ENCODE results near the gene MSI1. TPM values are rescaled to one million over a fixed set of nuclear protein-coding genes. Genes with fewer than 3 reads are reported as not detected.

The MSI1 gene
- total RNA-seq, 1 experiment from 2014 or later: 4.1 TPM

DNA sequence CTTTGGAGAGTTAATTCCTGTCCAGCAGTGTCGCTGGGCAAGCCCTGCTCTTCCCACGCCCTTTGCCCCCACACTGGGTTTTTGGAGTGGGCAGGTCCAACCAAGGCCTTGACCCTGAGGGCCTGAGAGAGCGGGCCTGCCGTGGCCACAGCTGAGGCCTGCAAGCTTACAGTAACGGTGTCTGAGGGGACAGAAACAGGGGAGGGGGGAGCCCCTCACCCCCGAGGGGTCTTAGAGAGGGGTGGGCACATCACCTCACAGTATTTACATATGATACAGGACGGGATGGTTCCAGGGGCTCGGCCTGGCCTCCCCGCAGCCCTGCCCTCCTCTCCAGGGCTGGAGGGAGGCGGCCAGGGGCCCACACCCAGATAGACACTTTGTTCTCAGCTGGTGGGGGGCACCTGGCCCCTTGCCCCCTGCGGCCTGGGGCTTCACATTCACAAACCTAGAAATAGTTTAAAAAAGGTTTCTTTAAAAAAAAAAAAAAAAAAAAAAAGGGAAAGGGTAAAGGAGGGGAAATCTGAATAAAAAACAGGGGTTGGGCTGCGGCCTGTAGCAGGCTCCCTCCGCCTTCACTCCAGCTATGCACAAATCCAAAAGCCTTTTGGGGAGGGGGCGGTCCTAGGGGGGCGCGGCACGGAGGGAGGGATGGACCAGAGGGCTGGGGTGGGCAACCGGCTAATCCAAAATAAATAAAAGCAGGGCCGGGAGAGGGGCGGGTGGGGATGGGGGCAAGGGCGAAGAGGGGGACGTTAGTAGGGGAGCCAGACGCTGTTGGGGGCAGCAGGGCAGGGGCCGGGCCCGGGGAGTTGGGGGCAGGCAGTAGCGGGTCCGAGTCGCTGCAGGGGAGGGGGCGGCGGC, 26.6 kb downstream of the MSI1 start:
- ATAC-seq (no peak), DNase-seq (ENCODE audit: low read depth, low spot score) (no peak)
- Histone ChIP-seq H3K36me3 (ENCODE audit: control insufficient read depth, insufficient read depth, low read length) (no peaks in the 10 kb centered on the region), H3K27me3 (ENCODE audit: control insufficient read depth, insufficient read depth, low read length) (no peaks in the 10 kb centered on the region), H3K4me3 (ENCODE audit: low read depth in 2 of 2, low read length in 2 of 2) (no peak overlapping the region), H3K4me1 (ENCODE audit: control insufficient read depth, insufficient read depth, low read length) (no peaks in the 10 kb centered on the region), H3K9me3 (ENCODE audit: control insufficient read depth, insufficient read depth, low read depth, low read length) (no peaks in the 10 kb centered on the region), H3K27ac (ENCODE audit: low read length) (no peak overlapping the region)
- no TSS peak for BruUV-seq (replicated peaks)
- in situ Hi-C loops (cut with HindIII; ENCODE audit: low pct_unique_long_range_greater_than_20kb, low sequenced_read_pairs) (no loop called here), intact Hi-C loops (cut with micrococcal nuclease; ENCODE audit: unreplicated experiment) (no loop called here)
- TF ChIP-seq, protein P1, sequence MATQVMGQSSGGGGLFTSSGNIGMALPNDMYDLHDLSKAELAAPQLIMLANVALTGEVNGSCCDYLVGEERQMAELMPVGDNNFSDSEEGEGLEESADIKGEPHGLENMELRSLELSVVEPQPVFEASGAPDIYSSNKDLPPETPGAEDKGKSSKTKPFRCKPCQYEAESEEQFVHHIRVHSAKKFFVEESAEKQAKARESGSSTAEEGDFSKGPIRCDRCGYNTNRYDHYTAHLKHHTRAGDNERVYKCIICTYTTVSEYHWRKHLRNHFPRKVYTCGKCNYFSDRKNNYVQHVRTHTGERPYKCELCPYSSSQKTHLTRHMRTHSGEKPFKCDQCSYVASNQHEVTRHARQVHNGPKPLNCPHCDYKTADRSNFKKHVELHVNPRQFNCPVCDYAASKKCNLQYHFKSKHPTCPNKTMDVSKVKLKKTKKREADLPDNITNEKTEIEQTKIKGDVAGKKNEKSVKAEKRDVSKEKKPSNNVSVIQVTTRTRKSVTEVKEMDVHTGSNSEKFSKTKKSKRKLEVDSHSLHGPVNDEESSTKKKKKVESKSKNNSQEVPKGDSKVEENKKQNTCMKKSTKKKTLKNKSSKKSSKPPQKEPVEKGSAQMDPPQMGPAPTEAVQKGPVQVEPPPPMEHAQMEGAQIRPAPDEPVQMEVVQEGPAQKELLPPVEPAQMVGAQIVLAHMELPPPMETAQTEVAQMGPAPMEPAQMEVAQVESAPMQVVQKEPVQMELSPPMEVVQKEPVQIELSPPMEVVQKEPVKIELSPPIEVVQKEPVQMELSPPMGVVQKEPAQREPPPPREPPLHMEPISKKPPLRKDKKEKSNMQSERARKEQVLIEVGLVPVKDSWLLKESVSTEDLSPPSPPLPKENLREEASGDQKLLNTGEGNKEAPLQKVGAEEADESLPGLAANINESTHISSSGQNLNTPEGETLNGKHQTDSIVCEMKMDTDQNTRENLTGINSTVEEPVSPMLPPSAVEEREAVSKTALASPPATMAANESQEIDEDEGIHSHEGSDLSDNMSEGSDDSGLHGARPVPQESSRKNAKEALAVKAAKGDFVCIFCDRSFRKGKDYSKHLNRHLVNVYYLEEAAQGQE (IDR thresholded peaks at IDR 0.05; ENCODE audit: insufficient read depth in 1 of 2, low read depth in 2 of 2, low read length in 1 of 2): no peak
- TF ChIP-seq SIN3A (IDR thresholded peaks at IDR 0.05; ENCODE audit: borderline replicate concordance, insufficient read depth, low read depth, low read length) (no peak), TCF7L2 (IDR thresholded peaks at IDR 0.05; ENCODE audit: low read depth, low read length) (no peak), POLR2AphosphoS5 (IDR thresholded peaks at IDR 0.05; ENCODE audit: low read depth, low read length) (no peak)
- TF ChIP-seq, protein P2, sequence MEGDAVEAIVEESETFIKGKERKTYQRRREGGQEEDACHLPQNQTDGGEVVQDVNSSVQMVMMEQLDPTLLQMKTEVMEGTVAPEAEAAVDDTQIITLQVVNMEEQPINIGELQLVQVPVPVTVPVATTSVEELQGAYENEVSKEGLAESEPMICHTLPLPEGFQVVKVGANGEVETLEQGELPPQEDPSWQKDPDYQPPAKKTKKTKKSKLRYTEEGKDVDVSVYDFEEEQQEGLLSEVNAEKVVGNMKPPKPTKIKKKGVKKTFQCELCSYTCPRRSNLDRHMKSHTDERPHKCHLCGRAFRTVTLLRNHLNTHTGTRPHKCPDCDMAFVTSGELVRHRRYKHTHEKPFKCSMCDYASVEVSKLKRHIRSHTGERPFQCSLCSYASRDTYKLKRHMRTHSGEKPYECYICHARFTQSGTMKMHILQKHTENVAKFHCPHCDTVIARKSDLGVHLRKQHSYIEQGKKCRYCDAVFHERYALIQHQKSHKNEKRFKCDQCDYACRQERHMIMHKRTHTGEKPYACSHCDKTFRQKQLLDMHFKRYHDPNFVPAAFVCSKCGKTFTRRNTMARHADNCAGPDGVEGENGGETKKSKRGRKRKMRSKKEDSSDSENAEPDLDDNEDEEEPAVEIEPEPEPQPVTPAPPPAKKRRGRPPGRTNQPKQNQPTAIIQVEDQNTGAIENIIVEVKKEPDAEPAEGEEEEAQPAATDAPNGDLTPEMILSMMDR (IDR thresholded peaks at IDR 0.05): no peak
- ChIA-PET CTCF (interaction anchor here (1.2 kb wide), 1 partner anchor 9 kb away, joined by 3 read pairs; no protein-coding TSS in a partner anchor), POLR2A (no interaction called here)

DNA sequence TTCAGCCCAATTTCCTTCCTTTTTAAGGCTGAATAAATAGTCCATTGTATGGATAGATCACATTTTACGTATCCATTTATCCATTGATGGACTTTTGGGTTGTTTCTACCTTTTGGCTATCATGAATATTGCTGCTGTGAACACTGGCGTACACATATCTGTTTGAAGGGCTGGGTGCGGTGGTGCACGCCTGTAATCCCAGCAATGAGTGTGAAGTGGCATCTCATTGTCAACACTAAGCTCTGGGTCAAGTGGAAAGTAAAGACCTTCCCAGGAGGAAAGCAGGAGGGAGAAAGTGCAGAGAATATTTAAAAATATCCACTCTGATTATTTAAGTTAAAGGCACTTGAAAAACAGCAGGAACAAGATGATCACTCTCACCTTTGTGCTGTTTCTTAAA, 29.7 kb downstream of the MSI1 start:
- Histone ChIP-seq H3K36me3 (ENCODE audit: control insufficient read depth, insufficient read depth, low read length) (no peaks in the 10 kb centered on the region), H3K4me3 (ENCODE audit: low read depth in 2 of 2, low read length in 2 of 2) (no peak overlapping the region), H3K27ac (ENCODE audit: low read length) (no peak overlapping the region), H3K27me3 (ENCODE audit: control insufficient read depth, insufficient read depth, low read length) (no peaks in the 10 kb centered on the region), H3K9me3 (ENCODE audit: control insufficient read depth, insufficient read depth, low read depth, low read length) (no peaks in the 10 kb centered on the region), H3K4me1 (ENCODE audit: control insufficient read depth, insufficient read depth, low read length) (no peaks in the 10 kb centered on the region)
- no peak for TF ChIP-seq TCF7L2 (IDR thresholded peaks at IDR 0.05; ENCODE audit: low read depth, low read length)
- TF ChIP-seq, protein P2 (IDR thresholded peaks at IDR 0.05): no peak
- no peak for TF ChIP-seq POLR2AphosphoS5 (IDR thresholded peaks at IDR 0.05; ENCODE audit: low read depth, low read length)
- TF ChIP-seq SIN3A (IDR thresholded peaks at IDR 0.05; ENCODE audit: borderline replicate concordance, insufficient read depth, low read depth, low read length): no peak
- TF ChIP-seq, protein P1 (IDR thresholded peaks at IDR 0.05; ENCODE audit: insufficient read depth in 1 of 2, low read depth in 2 of 2, low read length in 1 of 2): no peak
- BruUV-seq (replicated peaks): no TSS peak
- ATAC-seq: no peak
- DNase-seq (ENCODE audit: low read depth, low spot score): no peak
- intact Hi-C loops (cut with micrococcal nuclease; ENCODE audit: unreplicated experiment) (no loop called here), in situ Hi-C loops (cut with HindIII; ENCODE audit: low pct_unique_long_range_greater_than_20kb, low sequenced_read_pairs) (no loop called here)
- CTCF ChIA-PET: interaction anchor here (0.7 kb wide), 1 partner anchor 33 kb away, joined by 5 read pairs; no protein-coding TSS in a partner anchor
- POLR2A ChIA-PET: no interaction called here

All from Panc1 (cell line).